Activated T-helper 17 cell treated with anti-CD3 and anti-CD28 coated beads, Interleukin-2, amount 50 U/mL, for 72 hours (primary cell): ENCODE results near the gene NAIP. TPM values are rescaled to one million over a fixed set of nuclear protein-coding genes. Genes with fewer than 3 reads are reported as not detected.
A peak's percentile ranks its signal among the peaks of the same experiment; 100 is the strongest.
"Not testable (repeated sequence)": the region's sequence is repeated elsewhere in the genome, so short reads cannot be mapped to it uniquely, and the experiment has no call there.

Source experiments
- ATAC-seq: fragments of 150-1000 bp; cut with Tn5 transposase; replicated peaks from 2 replicates; pipeline ENCODE4 v1.10.0; 2021; ENCODE audit warnings: mild to moderate bottlenecking, moderate library complexity
- H3K27ac Mint-ChIP-seq: one replicate; pipeline ENCODE4 v1.8.0; 2022; ENCODE audit warnings: mixed read lengths
- H3K27me3 Mint-ChIP-seq: one replicate; pipeline ENCODE4 v1.8.0; 2022; ENCODE audit warnings: mixed read lengths
- H3K36me3 Mint-ChIP-seq: one replicate; pipeline ENCODE4 v1.8.0; 2022; ENCODE audit warnings: low read depth, mild to moderate bottlenecking, mixed read lengths
- H3K4me1 Mint-ChIP-seq: one replicate; pipeline ENCODE4 v1.8.0; 2022; ENCODE audit warnings: mixed read lengths
- H3K4me3 Mint-ChIP-seq: one replicate; pipeline ENCODE4 v1.8.0; 2022; ENCODE audit warnings: mild to moderate bottlenecking, mixed read lengths
- H3K9me3 Mint-ChIP-seq: one replicate; pipeline ENCODE4 v1.8.0; 2022; ENCODE audit warnings: mixed read lengths
- total RNA-seq, 2 donors: library from RNA; stranded (reverse); gene quantifications; one replicate each; pipeline ENCODE4 v1.2.3, GENCODE V29; 2022

The NAIP gene
- 1 to 10 TPM; 6.3 to 8.5 TPM for total RNA-seq

- H3K9me3 Mint-ChIP-seq, ATAC-seq, H3K27me3 Mint-ChIP-seq, H3K4me3 Mint-ChIP-seq, H3K4me1 Mint-ChIP-seq, H3K27ac Mint-ChIP-seq, H3K36me3 Mint-ChIP-seq: not testable (repeated sequence)
These were observed at the start of gene NAIP for GRCh38 chr5:71025289-71025953. NAIP (minus strand) TSS chr5:71025339; CDS start chr5:71012915, 12,424 bp downstream.

- H3K4me3 Mint-ChIP-seq, H3K4me1 Mint-ChIP-seq, H3K9me3 Mint-ChIP-seq, H3K36me3 Mint-ChIP-seq, H3K27ac Mint-ChIP-seq, H3K27me3 Mint-ChIP-seq: not testable (repeated sequence)
- peak; percentile 100 for ATAC-seq
These were observed 42.3 kb upstream of the NAIP start, which contains the start of gene GTF2H2 for GRCh38 chr5:71067262-71067928. GTF2H2 (minus strand) TSS chr5:71067676; CDS start chr5:71062763, 4,913 bp downstream.

GRCh38 chr5:71061322-71061721 is 36.2 kb upstream of the NAIP start:
- H3K27me3 Mint-ChIP-seq, H3K9me3 Mint-ChIP-seq, H3K4me3 Mint-ChIP-seq, H3K36me3 Mint-ChIP-seq, ATAC-seq, H3K27ac Mint-ChIP-seq, H3K4me1 Mint-ChIP-seq: not testable (repeated sequence)

- not testable (repeated sequence) for ATAC-seq, H3K4me3 Mint-ChIP-seq, H3K36me3 Mint-ChIP-seq, H3K27ac Mint-ChIP-seq, H3K4me1 Mint-ChIP-seq, H3K9me3 Mint-ChIP-seq, H3K27me3 Mint-ChIP-seq
These were observed 34.3 kb upstream of the NAIP start for GRCh38 chr5:71059426-71059825.

GRCh38 chr5:71044808-71045207 is 19.7 kb upstream of the NAIP start:
- not testable (repeated sequence) for H3K27me3 Mint-ChIP-seq, H3K36me3 Mint-ChIP-seq, H3K9me3 Mint-ChIP-seq, ATAC-seq, H3K27ac Mint-ChIP-seq, H3K4me1 Mint-ChIP-seq, H3K4me3 Mint-ChIP-seq

- H3K9me3 Mint-ChIP-seq, H3K4me3 Mint-ChIP-seq, H3K4me1 Mint-ChIP-seq, H3K27ac Mint-ChIP-seq, H3K27me3 Mint-ChIP-seq, H3K36me3 Mint-ChIP-seq, ATAC-seq: not testable (repeated sequence)
These were observed 19.0 kb upstream of the NAIP start for GRCh38 chr5:71044128-71044527.

GRCh38 chr5:71031046-71031776 is 6.1 kb upstream of the NAIP start:
- H3K4me3 Mint-ChIP-seq, H3K9me3 Mint-ChIP-seq, H3K27ac Mint-ChIP-seq, H3K4me1 Mint-ChIP-seq, H3K27me3 Mint-ChIP-seq, H3K36me3 Mint-ChIP-seq, ATAC-seq: not testable (repeated sequence)

GRCh38 chr5:71020643-71021042 is 4.5 kb downstream of the NAIP start:
- not testable (repeated sequence) for H3K27me3 Mint-ChIP-seq, H3K36me3 Mint-ChIP-seq, H3K9me3 Mint-ChIP-seq, H3K27ac Mint-ChIP-seq, ATAC-seq, H3K4me1 Mint-ChIP-seq, H3K4me3 Mint-ChIP-seq

- H3K27me3 Mint-ChIP-seq, H3K4me1 Mint-ChIP-seq, H3K36me3 Mint-ChIP-seq, H3K9me3 Mint-ChIP-seq, H3K4me3 Mint-ChIP-seq, ATAC-seq, H3K27ac Mint-ChIP-seq: not testable (repeated sequence)
These were observed 6.6 kb downstream of the NAIP start for GRCh38 chr5:71018376-71019005.

GRCh38 chr5:71014176-71014575 is 11.0 kb downstream of the NAIP start:
- H3K36me3 Mint-ChIP-seq, result no peaks in the 10 kb centered on the region
- H3K4me1 Mint-ChIP-seq, result no peaks in the 10 kb centered on the region
- no peaks in the 10 kb centered on the region for H3K27me3 Mint-ChIP-seq
- no peaks in the 10 kb centered on the region for H3K9me3 Mint-ChIP-seq
- H3K27ac Mint-ChIP-seq, result no peak overlapping the region
- no peak for ATAC-seq
- H3K4me3 Mint-ChIP-seq, result no peak overlapping the region

- H3K27ac Mint-ChIP-seq, result no peak overlapping the region
- no peaks in the 10 kb centered on the region for H3K4me1 Mint-ChIP-seq
- H3K36me3 Mint-ChIP-seq, result no peaks in the 10 kb centered on the region
- no peak for ATAC-seq
- H3K27me3 Mint-ChIP-seq, result no peaks in the 10 kb centered on the region
- H3K9me3 Mint-ChIP-seq, result no peaks in the 10 kb centered on the region
- H3K4me3 Mint-ChIP-seq, result no peak overlapping the region
These were observed 11.6 kb downstream of the NAIP start for GRCh38 chr5:71013575-71013974.

- H3K36me3 Mint-ChIP-seq, result no peaks in the 10 kb centered on the region
- H3K27me3 Mint-ChIP-seq, result no peaks in the 10 kb centered on the region
- H3K4me3 Mint-ChIP-seq, result no peak overlapping the region
- H3K4me1 Mint-ChIP-seq, result no peaks in the 10 kb centered on the region
- no peak for ATAC-seq
- H3K27ac Mint-ChIP-seq, result no peak overlapping the region
- no peaks in the 10 kb centered on the region for H3K9me3 Mint-ChIP-seq
These were observed 13.8 kb downstream of the NAIP start for GRCh38 chr5:71011194-71011792.

GRCh38 chr5:71006983-71007382 is 18.2 kb downstream of the NAIP start:
- not testable (repeated sequence) for H3K4me3 Mint-ChIP-seq, H3K4me1 Mint-ChIP-seq, H3K36me3 Mint-ChIP-seq, H3K9me3 Mint-ChIP-seq, H3K27me3 Mint-ChIP-seq, H3K27ac Mint-ChIP-seq, ATAC-seq

- H3K4me3 Mint-ChIP-seq, H3K27me3 Mint-ChIP-seq, H3K4me1 Mint-ChIP-seq, H3K9me3 Mint-ChIP-seq, H3K27ac Mint-ChIP-seq, H3K36me3 Mint-ChIP-seq: not testable (repeated sequence)
- ATAC-seq, result peak; percentile 67
These were observed 40.3 kb downstream of the NAIP start for GRCh38 chr5:70984882-70985281.
